Suprapubic skin (tissue), 4 donors: Measurements from ENCODE around the gene NEFH.

ENCODE experiments used
- POLR2A ChIP-seq, 2 donors: fragments of 450-650 bp; IDR thresholded peaks; one replicate each; pipeline ENCODE4 v1.6.1; 2017; ENCODE audit warnings: antibody characterized with exemption in 2 of 2, mild to moderate bottlenecking in 2 of 2, moderate library complexity in 2 of 2
- POLR2AphosphoS5 ChIP-seq, 3 donors: sonication (generic); formaldehyde crosslinking; IDR thresholded peaks; one replicate each; pipeline ENCODE4 v1.6.1; 2017; ENCODE audit warnings: antibody characterized with exemption in 3 of 3
- TF ChIP-seq, protein P1 (sequence below), 2 donors: fragments of 200-600 bp in 1 of 2; fragments of 450-650 bp in 1 of 2; sonication (generic) in 1 of 2; IDR thresholded peaks; one replicate each; pipeline ENCODE4 v1.5.1; 2016 to 2019; ENCODE audit warnings: antibody characterized with exemption in 2 of 2, mild to moderate bottlenecking in 1 of 2, moderate library complexity in 1 of 2

GRCh38 chr22:29447906-29448305, 32.1 kb upstream of the NEFH start:
- TF ChIP-seq, protein P1, sequence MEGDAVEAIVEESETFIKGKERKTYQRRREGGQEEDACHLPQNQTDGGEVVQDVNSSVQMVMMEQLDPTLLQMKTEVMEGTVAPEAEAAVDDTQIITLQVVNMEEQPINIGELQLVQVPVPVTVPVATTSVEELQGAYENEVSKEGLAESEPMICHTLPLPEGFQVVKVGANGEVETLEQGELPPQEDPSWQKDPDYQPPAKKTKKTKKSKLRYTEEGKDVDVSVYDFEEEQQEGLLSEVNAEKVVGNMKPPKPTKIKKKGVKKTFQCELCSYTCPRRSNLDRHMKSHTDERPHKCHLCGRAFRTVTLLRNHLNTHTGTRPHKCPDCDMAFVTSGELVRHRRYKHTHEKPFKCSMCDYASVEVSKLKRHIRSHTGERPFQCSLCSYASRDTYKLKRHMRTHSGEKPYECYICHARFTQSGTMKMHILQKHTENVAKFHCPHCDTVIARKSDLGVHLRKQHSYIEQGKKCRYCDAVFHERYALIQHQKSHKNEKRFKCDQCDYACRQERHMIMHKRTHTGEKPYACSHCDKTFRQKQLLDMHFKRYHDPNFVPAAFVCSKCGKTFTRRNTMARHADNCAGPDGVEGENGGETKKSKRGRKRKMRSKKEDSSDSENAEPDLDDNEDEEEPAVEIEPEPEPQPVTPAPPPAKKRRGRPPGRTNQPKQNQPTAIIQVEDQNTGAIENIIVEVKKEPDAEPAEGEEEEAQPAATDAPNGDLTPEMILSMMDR (IDR thresholded peaks at IDR 0.05): no peak
- TF ChIP-seq POLR2A (IDR thresholded peaks at IDR 0.05) (no peak), POLR2AphosphoS5 (IDR thresholded peaks at IDR 0.05) (no peak)
